HG03139 (cell line): ENCODE data around the gene KDM4C.
"Not testable (repeated sequence)": the region's sequence is repeated elsewhere in the genome, so short reads cannot be mapped to it uniquely, and the experiment has no call there.

ENCODE experiments used
- ATAC-seq: cut with Tn5 transposase; IDR thresholded peaks from one replicate; pipeline ENCODE4 v1.9.1; 2021; ENCODE audit not compliant: unreplicated experiment

The KDM4C gene

GRCh38 chr9:7154003-7154619, 396.3 kb downstream of the KDM4C start:
- ATAC-seq, result no peak

- ATAC-seq, result no peak
These were observed 396.9 kb downstream of the KDM4C start for GRCh38 chr9:7154650-7155049.

GRCh38 chr9:7161469-7161868, 403.7 kb downstream of the KDM4C start:
- no peak for ATAC-seq

GRCh38 chr9:7163932-7164331, 406.2 kb downstream of the KDM4C start:
- ATAC-seq, result no peak

GRCh38 chr9:7164440-7165330, 406.9 kb downstream of the KDM4C start:
- no peak for ATAC-seq

- no peak for ATAC-seq
These were observed 407.7 kb downstream of the KDM4C start for GRCh38 chr9:7165331-7165975.

GRCh38 chr9:7166074-7166473, 408.3 kb downstream of the KDM4C start:
- ATAC-seq, result no peak

- no peak for ATAC-seq
These were observed 412.1 kb downstream of the KDM4C start for GRCh38 chr9:7169717-7170389.

- no peak for ATAC-seq
These were observed 413.8 kb downstream of the KDM4C start for GRCh38 chr9:7171396-7172153.

- no peak for ATAC-seq
These were observed 414.7 kb downstream of the KDM4C start for GRCh38 chr9:7172154-7173115.

GRCh38 chr9:7173139-7173538, 415.4 kb downstream of the KDM4C start:
- ATAC-seq, result no peak

GRCh38 chr9:7174301-7174700, 416.5 kb downstream of the KDM4C start:
- ATAC-seq, result no peak

GRCh38 chr9:7174884-7175283, 417.1 kb downstream of the KDM4C start:
- ATAC-seq, result no peak

- no peak for ATAC-seq
These were observed 418.8 kb downstream of the KDM4C start for GRCh38 chr9:7176561-7176960.

GRCh38 chr9:7177383-7177782, 419.6 kb downstream of the KDM4C start:
- no peak for ATAC-seq

- ATAC-seq, result no peak
These were observed 421.0 kb downstream of the KDM4C start for GRCh38 chr9:7178729-7179128.

- no peak for ATAC-seq
These were observed 422.5 kb downstream of the KDM4C start for GRCh38 chr9:7180247-7180646.

- ATAC-seq, result not testable (repeated sequence)
These were observed 425.4 kb downstream of the KDM4C start for GRCh38 chr9:7183139-7183538.

GRCh38 chr9:7185612-7186011, 427.8 kb downstream of the KDM4C start:
- ATAC-seq, result no peak

GRCh38 chr9:7186175-7186574, 428.4 kb downstream of the KDM4C start:
- ATAC-seq, result no peak
